Measurements from ENCODE around the gene CXCR6. TPM values are rescaled to one million over a fixed set of nuclear protein-coding genes. Genes with fewer than 3 reads are reported as not detected.

CXCR6 gene
- polyA plus RNA-seq, 1 donor from 2014 or later, result not detected

DNA sequence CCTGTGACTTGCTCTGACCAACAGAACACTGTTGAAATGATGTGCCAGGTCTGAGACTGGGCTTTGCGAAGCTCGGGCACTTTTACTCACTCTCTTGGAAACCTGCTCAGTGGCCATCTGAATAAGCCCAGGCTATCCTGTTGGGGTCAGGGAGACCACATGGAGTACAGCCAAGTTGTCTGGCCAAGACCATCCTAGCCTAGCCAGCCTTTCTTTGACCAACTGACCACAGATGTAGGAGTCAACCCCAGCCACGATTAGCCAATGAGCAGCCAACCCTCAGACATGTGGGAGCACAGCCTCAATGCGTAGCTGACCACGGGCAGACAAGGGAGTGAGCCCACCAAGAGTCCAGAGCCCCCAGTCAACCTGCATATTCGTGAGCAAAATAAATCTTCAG lies 30.8 kb upstream of the CXCR6 start (continued):
- no peak for TF ChIP-seq SMC3 (conservative IDR thresholded peaks at IDR 0.05; ENCODE audit: poor library complexity)
- TF ChIP-seq RAD21 (conservative IDR thresholded peaks at IDR 0.05), result no peak
- TF ChIP-seq POLR2AphosphoS5 (IDR thresholded peaks at IDR 0.05), result no peak

DNA sequence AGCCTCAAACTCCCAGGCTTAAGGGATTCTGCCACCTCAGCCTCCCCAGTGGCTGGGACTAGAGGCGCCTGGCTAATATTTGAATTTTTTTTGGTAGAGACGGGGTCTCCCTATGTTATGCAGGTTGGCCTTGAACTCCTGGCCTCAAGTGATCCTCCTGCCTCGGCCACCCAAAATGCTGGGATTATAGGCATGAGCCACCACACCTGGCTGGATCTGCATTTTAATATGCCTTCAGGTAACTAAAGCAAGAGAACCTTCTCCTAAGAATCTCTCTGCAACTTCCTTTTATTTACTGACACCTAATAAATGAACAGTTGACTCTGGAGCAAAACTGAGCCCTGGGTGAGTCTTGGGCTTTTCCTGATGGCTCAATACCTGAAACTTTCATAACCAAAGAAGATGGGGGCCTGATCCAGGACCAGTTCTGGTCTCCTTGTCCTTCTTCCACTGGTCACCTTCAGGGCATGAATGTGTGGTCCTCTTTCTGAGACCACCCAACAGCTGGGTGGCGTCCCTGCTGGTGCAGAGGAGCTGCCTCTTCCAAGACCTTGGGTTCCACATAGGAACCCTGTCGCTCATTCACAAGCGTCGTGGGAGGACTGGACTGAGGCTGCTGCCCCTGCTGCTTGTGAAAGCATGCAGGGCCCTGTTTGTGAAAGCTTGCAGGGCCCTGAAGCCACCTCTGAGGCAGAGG lies 28.8 kb upstream of the CXCR6 start:
- H2AFZ ChIP-seq (ENCODE audit: low read depth, low read length), result no peak overlapping the region
- TF ChIP-seq, protein P1, sequence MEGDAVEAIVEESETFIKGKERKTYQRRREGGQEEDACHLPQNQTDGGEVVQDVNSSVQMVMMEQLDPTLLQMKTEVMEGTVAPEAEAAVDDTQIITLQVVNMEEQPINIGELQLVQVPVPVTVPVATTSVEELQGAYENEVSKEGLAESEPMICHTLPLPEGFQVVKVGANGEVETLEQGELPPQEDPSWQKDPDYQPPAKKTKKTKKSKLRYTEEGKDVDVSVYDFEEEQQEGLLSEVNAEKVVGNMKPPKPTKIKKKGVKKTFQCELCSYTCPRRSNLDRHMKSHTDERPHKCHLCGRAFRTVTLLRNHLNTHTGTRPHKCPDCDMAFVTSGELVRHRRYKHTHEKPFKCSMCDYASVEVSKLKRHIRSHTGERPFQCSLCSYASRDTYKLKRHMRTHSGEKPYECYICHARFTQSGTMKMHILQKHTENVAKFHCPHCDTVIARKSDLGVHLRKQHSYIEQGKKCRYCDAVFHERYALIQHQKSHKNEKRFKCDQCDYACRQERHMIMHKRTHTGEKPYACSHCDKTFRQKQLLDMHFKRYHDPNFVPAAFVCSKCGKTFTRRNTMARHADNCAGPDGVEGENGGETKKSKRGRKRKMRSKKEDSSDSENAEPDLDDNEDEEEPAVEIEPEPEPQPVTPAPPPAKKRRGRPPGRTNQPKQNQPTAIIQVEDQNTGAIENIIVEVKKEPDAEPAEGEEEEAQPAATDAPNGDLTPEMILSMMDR (IDR thresholded peaks at IDR 0.05; ENCODE audit: poor library complexity, severe bottlenecking), result no peak
- TF ChIP-seq SMC3 (conservative IDR thresholded peaks at IDR 0.05; ENCODE audit: poor library complexity), result no peak
- TF ChIP-seq, protein P2, sequence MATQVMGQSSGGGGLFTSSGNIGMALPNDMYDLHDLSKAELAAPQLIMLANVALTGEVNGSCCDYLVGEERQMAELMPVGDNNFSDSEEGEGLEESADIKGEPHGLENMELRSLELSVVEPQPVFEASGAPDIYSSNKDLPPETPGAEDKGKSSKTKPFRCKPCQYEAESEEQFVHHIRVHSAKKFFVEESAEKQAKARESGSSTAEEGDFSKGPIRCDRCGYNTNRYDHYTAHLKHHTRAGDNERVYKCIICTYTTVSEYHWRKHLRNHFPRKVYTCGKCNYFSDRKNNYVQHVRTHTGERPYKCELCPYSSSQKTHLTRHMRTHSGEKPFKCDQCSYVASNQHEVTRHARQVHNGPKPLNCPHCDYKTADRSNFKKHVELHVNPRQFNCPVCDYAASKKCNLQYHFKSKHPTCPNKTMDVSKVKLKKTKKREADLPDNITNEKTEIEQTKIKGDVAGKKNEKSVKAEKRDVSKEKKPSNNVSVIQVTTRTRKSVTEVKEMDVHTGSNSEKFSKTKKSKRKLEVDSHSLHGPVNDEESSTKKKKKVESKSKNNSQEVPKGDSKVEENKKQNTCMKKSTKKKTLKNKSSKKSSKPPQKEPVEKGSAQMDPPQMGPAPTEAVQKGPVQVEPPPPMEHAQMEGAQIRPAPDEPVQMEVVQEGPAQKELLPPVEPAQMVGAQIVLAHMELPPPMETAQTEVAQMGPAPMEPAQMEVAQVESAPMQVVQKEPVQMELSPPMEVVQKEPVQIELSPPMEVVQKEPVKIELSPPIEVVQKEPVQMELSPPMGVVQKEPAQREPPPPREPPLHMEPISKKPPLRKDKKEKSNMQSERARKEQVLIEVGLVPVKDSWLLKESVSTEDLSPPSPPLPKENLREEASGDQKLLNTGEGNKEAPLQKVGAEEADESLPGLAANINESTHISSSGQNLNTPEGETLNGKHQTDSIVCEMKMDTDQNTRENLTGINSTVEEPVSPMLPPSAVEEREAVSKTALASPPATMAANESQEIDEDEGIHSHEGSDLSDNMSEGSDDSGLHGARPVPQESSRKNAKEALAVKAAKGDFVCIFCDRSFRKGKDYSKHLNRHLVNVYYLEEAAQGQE (IDR thresholded peaks at IDR 0.05; ENCODE audit: borderline replicate concordance), result no peak
- TF ChIP-seq EZH2 (IDR thresholded peaks at IDR 0.05; ENCODE audit: borderline replicate concordance, insufficient read depth, low read length, poor library complexity, severe bottlenecking), result no peak
- no peak for TF ChIP-seq RAD21 (conservative IDR thresholded peaks at IDR 0.05)
- no peak for TF ChIP-seq POLR2AphosphoS5 (IDR thresholded peaks at IDR 0.05)
- TF ChIP-seq EP300 (conservative IDR thresholded peaks at IDR 0.05; ENCODE audit: poor library complexity, severe bottlenecking), result no peak
- no peak for TF ChIP-seq MXI1 (conservative IDR thresholded peaks at IDR 0.05; ENCODE audit: poor library complexity, severe bottlenecking)
- TF ChIP-seq TAF1 (IDR thresholded peaks at IDR 0.05; ENCODE audit: low read depth), result no peak

DNA sequence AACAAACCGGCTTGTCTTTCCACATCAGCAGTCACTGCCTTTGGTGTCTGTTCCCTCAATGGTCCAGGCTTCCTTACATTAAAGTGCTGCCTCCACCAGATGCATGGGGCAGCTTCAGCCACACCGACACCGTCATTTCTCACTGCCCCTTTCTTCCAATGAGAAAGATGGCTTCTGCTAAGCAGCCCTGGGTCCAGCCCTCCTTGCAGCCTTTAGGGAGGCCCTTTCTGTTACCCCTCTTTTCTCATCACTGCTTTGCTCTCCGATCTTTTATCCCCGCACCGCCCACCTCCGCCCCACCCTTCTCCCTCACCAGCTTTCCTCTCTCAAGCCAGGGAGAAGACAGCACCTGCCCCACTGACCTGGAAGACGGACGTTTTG lies 28.2 kb upstream of the CXCR6 start:
- Histone ChIP-seq H3K27ac (ENCODE audit: low read length) (no peak overlapping the region), H3K4me2 (ENCODE audit: low read length) (no peak overlapping the region), H3K9ac (ENCODE audit: low read length) (no peak overlapping the region), H3K79me2 (replicated peaks; ENCODE audit: insufficient read depth, low read length) (no peaks in the 10 kb centered on the region), H3K9me2 (ENCODE audit: insufficient read depth, low read length) (no peaks in the 10 kb centered on the region), H3K27me3 (ENCODE audit: insufficient read depth, low read depth, low read length) (no peaks in the 10 kb centered on the region), H4K20me1 (ENCODE audit: insufficient read depth) (no peaks in the 10 kb centered on the region), H3K36me3 (ENCODE audit: insufficient read depth, low read length) (no peaks in the 10 kb centered on the region), H3F3A (ENCODE audit: insufficient read depth, low read length, poor library complexity, severe bottlenecking) (no peaks in the 10 kb centered on the region), H3K4me3 (ENCODE audit: low read length) (no peak overlapping the region), H2AFZ (ENCODE audit: low read depth, low read length) (no peak overlapping the region), H3K9me3 (ENCODE audit: low read length) (no peaks in the 10 kb centered on the region)
- TF ChIP-seq, protein P1 (IDR thresholded peaks at IDR 0.05; ENCODE audit: poor library complexity, severe bottlenecking), result no peak
- TF ChIP-seq POLR2AphosphoS5 (IDR thresholded peaks at IDR 0.05) (no peak), EZH2 (IDR thresholded peaks at IDR 0.05; ENCODE audit: borderline replicate concordance, insufficient read depth, low read length, poor library complexity, severe bottlenecking) (no peak), TAF1 (IDR thresholded peaks at IDR 0.05; ENCODE audit: low read depth) (no peak), RAD21 (conservative IDR thresholded peaks at IDR 0.05) (no peak), MXI1 (conservative IDR thresholded peaks at IDR 0.05; ENCODE audit: poor library complexity, severe bottlenecking) (no peak), EP300 (conservative IDR thresholded peaks at IDR 0.05; ENCODE audit: poor library complexity, severe bottlenecking) (no peak)
- TF ChIP-seq, protein P2 (IDR thresholded peaks at IDR 0.05; ENCODE audit: borderline replicate concordance), result no peak

More for the DNA sequence above, 28.8 kb upstream of the CXCR6 start:
- no peak overlapping the region for H3K27ac ChIP-seq (ENCODE audit: low read length)
- H3K9ac ChIP-seq (ENCODE audit: low read length), result no peak overlapping the region
- no peaks in the 10 kb centered on the region for H3K9me2 ChIP-seq (ENCODE audit: insufficient read depth, low read length)
- H3K9me3 ChIP-seq (ENCODE audit: low read length), result no peaks in the 10 kb centered on the region
- H3K79me2 ChIP-seq (replicated peaks; ENCODE audit: insufficient read depth, low read length), result no peaks in the 10 kb centered on the region
- no peaks in the 10 kb centered on the region for H3F3A ChIP-seq (ENCODE audit: insufficient read depth, low read length, poor library complexity, severe bottlenecking)
- no peaks in the 10 kb centered on the region for H3K36me3 ChIP-seq (ENCODE audit: insufficient read depth, low read length)
- H3K4me3 ChIP-seq (ENCODE audit: low read length), result no peak overlapping the region
- H3K4me2 ChIP-seq (ENCODE audit: low read length), result no peak overlapping the region
- H3K27me3 ChIP-seq (ENCODE audit: insufficient read depth, low read depth, low read length), result no peaks in the 10 kb centered on the region
- H4K20me1 ChIP-seq (ENCODE audit: insufficient read depth), result no peaks in the 10 kb centered on the region

Measured in neural cell (in vitro differentiated cells).